GM19455 (cell line): ENCODE data around the gene GPT2.
"Not testable (repeated sequence)": the region's sequence is repeated elsewhere in the genome, so short reads cannot be mapped to it uniquely, and the experiment has no call there.

ENCODE experiments used
- ATAC-seq: cut with Tn5 transposase; IDR thresholded peaks from one replicate; pipeline ENCODE4 v1.9.1; 2021; ENCODE audit not compliant: unreplicated experiment

GPT2 gene

GRCh38 chr16:46918905-46919792 lies 35.0 kb downstream of the GPT2 start:
- peak; percentile 90 for ATAC-seq

GRCh38 chr16:46920402-46921068 lies 36.4 kb downstream of the GPT2 start:
- ATAC-seq = no peak

- no peak for ATAC-seq
These were observed 38.1 kb downstream of the GPT2 start for GRCh38 chr16:46922239-46922638.

GRCh38 chr16:46923513-46924295 lies 39.5 kb downstream of the GPT2 start:
- ATAC-seq = no peak

- no peak for ATAC-seq
These were observed 40.2 kb downstream of the GPT2 start for GRCh38 chr16:46924402-46924801.

- ATAC-seq = no peak
These were observed 42.5 kb downstream of the GPT2 start for GRCh38 chr16:46926470-46927225.

- no peak for ATAC-seq
These were observed 43.1 kb downstream of the GPT2 start for GRCh38 chr16:46927273-46927672.

GRCh38 chr16:46928811-46929210 lies 44.6 kb downstream of the GPT2 start:
- no peak for ATAC-seq

GRCh38 chr16:46929378-46930332 lies 45.5 kb downstream of the GPT2 start:
- peak; percentile 77 for ATAC-seq

GRCh38 chr16:46930861-46931260 lies 46.7 kb downstream of the GPT2 start:
- no peak for ATAC-seq

GRCh38 chr16:46932802-46933201 lies 48.6 kb downstream of the GPT2 start:
- no peak for ATAC-seq

GRCh38 chr16:46937536-46937935 lies 53.4 kb downstream of the GPT2 start:
- ATAC-seq = no peak

GRCh38 chr16:46944713-46945112 lies 60.6 kb downstream of the GPT2 start:
- ATAC-seq = not testable (repeated sequence)

GRCh38 chr16:46947900-46948547 lies 63.9 kb downstream of the GPT2 start:
- ATAC-seq = peak; percentile 67

GRCh38 chr16:46948548-46949166 lies 64.5 kb downstream of the GPT2 start:
- ATAC-seq = no peak

- no peak for ATAC-seq
These were observed 65.2 kb downstream of the GPT2 start for GRCh38 chr16:46949241-46949892.

- no peak for ATAC-seq
These were observed 65.8 kb downstream of the GPT2 start for GRCh38 chr16:46950009-46950408.

GRCh38 chr16:46954562-46954961 lies 70.4 kb downstream of the GPT2 start:
- ATAC-seq = no peak
